Tibial nerve (tissue), 4 donors: ENCODE data around the gene ALPK3.

ENCODE experiments used
- CTCF ChIP-seq, 5 experiments: fragments of 200-600 bp in 3 of 5; fragments of 450-650 bp in 2 of 5; sonication (generic) in 3 of 5; IDR thresholded peaks; one replicate each; pipeline ENCODE4 v1.5.1; 2016 to 2019; ENCODE audit warnings: antibody characterized with exemption in 5 of 5, mild to moderate bottlenecking in 3 of 5, moderate library complexity in 2 of 5
- EP300 ChIP-seq, 2 donors: sonication (generic); formaldehyde crosslinking; IDR thresholded peaks; one replicate each; pipeline ENCODE4 v1.6.1; 2017; ENCODE audit warnings: antibody characterized with exemption in 2 of 2, mild to moderate bottlenecking in 1 of 2
- POLR2A ChIP-seq, 2 donors: fragments of 450-650 bp; IDR thresholded peaks; one replicate each; pipeline ENCODE4 v1.6.1; 2017; ENCODE audit warnings: antibody characterized with exemption in 2 of 2, mild to moderate bottlenecking in 2 of 2, moderate library complexity in 2 of 2

GRCh38 chr15:84852212-84852611, 35.1 kb downstream of the ALPK3 start:
- no peak for TF ChIP-seq CTCF (IDR thresholded peaks at IDR 0.05)
- TF ChIP-seq POLR2A (IDR thresholded peaks at IDR 0.05): no peak
- TF ChIP-seq EP300 (IDR thresholded peaks at IDR 0.05): no peak
